ENCODE measurements around the gene LIN52. TPM values are rescaled to one million over a fixed set of nuclear protein-coding genes. Genes with fewer than 3 reads are reported as not detected.

Gene LIN52
- total RNA-seq, 1 experiment from 2014 or later: 11.3 TPM

DNA sequence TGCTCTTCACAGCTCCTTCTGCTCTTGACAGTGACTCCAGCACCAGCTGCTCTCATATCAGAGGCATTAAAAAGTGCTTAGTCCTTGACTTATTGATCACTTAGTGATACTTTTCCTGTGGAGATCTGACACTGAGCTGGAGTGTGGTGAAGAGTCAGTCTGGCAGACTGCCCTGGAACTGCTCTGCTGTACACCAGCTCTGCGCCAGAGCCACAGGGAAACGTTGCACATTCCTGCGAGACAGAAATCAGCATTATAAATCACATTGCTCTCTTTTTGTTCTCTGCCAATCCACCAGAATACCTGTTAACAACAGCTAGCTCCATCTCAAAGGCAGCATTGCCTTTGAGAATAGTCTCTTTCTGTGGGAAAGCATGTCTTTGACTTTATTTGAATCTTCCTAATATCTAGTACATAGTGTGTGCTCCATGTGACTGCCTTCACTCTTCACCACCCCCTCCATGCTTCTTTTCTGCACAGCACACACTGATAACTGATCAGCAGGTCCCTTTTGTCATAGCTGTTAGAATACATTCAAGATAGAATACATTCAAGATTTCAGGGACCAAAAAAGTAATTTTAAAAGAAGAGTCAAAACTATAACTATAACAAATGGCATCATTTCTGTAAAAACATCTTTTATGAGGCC, 106.3 kb downstream of the LIN52 start:
- no peak overlapping the region for H3K27ac Mint-ChIP-seq (ENCODE audit: unreplicated experiment)
- no peak for TF ChIP-seq CTCF (IDR thresholded peaks at IDR 0.05; ENCODE audit: insufficient read depth in 1 of 2, low read depth in 1 of 2, low read length in 1 of 2, severe bottlenecking in 1 of 2, unreplicated experiment in 1 of 2)
- H3K4me3 Mint-ChIP-seq (ENCODE audit: unreplicated experiment): no peak overlapping the region
- no peak for DNase-seq
- H3K9me3 ChIP-seq: no peaks in the 10 kb centered on the region
- H3K36me3 Mint-ChIP-seq (ENCODE audit: insufficient read depth, unreplicated experiment): no peaks in the 10 kb centered on the region
- no TSS peak for BruUV-seq (replicated peaks)
- no peak overlapping the region for H3K4me3 ChIP-seq (ENCODE audit: low read depth, low read length)
- intact Hi-C loops (cut with micrococcal nuclease; ENCODE audit: unreplicated experiment): no loop called here
- no peaks in the 10 kb centered on the region for H3K27me3 Mint-ChIP-seq (ENCODE audit: insufficient read depth, unreplicated experiment)
- no peaks in the 10 kb centered on the region for H3K4me1 Mint-ChIP-seq (ENCODE audit: low read depth, unreplicated experiment)
- no peaks in the 10 kb centered on the region for H3K9me3 Mint-ChIP-seq (ENCODE audit: unreplicated experiment)
- POLR2A ChIA-PET: no interaction called here
- H3K36me3 ChIP-seq (ENCODE audit: control insufficient read depth, insufficient read depth, low read length): no peaks in the 10 kb centered on the region
- H3K4me1 ChIP-seq: no peaks in the 10 kb centered on the region
- CTCF ChIA-PET: no interaction called here
- H3K27me3 ChIP-seq (replicated peaks; ENCODE audit: control insufficient read depth, insufficient read depth, low read length): no peaks in the 10 kb centered on the region

DNA sequence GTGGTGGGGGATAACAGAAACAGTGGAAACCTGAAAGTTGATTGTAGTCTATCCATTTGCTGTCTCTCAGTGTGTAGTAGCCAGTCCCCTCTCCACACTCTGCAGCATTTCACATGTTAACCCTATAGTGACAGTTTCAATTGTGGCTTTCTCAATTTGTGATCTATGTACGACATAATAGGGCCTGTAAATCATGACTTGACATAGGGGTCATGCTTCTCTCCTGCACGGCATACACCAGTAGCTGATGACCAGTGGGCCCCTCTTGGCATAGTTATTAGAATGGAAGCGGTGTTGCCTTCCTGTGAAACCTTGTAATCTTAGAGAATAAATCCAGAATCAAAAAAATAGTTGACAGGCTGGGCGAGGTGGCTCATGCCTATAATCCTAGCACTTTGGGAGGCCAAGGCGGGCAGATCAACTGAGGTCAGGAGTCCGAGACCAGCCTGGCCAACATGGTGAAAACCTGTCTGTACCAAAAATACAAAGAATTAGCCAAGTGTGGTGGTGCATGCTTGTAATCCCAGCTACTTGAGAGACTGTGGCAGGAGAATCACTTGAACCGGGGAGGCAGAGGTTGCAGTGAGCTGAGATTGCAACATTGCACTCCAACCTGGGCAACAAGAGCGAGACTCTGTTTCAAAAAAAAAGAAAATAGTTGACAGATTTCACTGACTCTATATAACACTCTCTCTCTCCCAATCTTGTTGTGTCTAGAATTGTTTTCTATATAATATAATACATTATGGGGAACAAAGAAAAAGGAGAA, 109.9 kb downstream of the LIN52 start:
- Mint-ChIP-seq H3K4me3 (ENCODE audit: unreplicated experiment) (no peak overlapping the region), H3K4me1 (ENCODE audit: low read depth, unreplicated experiment) (no peaks in the 10 kb centered on the region), H3K27me3 (ENCODE audit: insufficient read depth, unreplicated experiment) (no peaks in the 10 kb centered on the region), H3K9me3 (ENCODE audit: unreplicated experiment) (no peaks in the 10 kb centered on the region), H3K36me3 (ENCODE audit: insufficient read depth, unreplicated experiment) (no peaks in the 10 kb centered on the region), H3K27ac (ENCODE audit: unreplicated experiment) (no peak overlapping the region)
- no peak for DNase-seq
- Histone ChIP-seq H3K4me1 (no peaks in the 10 kb centered on the region), H3K36me3 (ENCODE audit: control insufficient read depth, insufficient read depth, low read length) (no peaks in the 10 kb centered on the region), H3K9me3 (no peaks in the 10 kb centered on the region), H3K27me3 (replicated peaks; ENCODE audit: control insufficient read depth, insufficient read depth, low read length) (no peaks in the 10 kb centered on the region), H3K4me3 (ENCODE audit: low read depth, low read length) (no peak overlapping the region)
- ChIA-PET CTCF (no interaction called here), POLR2A (no interaction called here)
- BruUV-seq (replicated peaks): no TSS peak
- TF ChIP-seq CTCF (IDR thresholded peaks at IDR 0.05; ENCODE audit: insufficient read depth in 1 of 2, low read depth in 1 of 2, low read length in 1 of 2, severe bottlenecking in 1 of 2, unreplicated experiment in 1 of 2): no peak
- intact Hi-C loops (cut with micrococcal nuclease; ENCODE audit: unreplicated experiment): no loop called here

- no TSS peak for BruUV-seq (replicated peaks)
- TF ChIP-seq CTCF (IDR thresholded peaks at IDR 0.05; ENCODE audit: insufficient read depth in 1 of 2, low read depth in 1 of 2, low read length in 1 of 2, severe bottlenecking in 1 of 2, unreplicated experiment in 1 of 2): no peak
- Histone ChIP-seq H3K36me3 (ENCODE audit: control insufficient read depth, insufficient read depth, low read length) (no peaks in the 10 kb centered on the region), H3K9me3 (no peaks in the 10 kb centered on the region), H3K4me3 (ENCODE audit: low read depth, low read length) (no peak overlapping the region), H3K27me3 (replicated peaks; ENCODE audit: control insufficient read depth, insufficient read depth, low read length) (no peaks in the 10 kb centered on the region), H3K4me1 (no peaks in the 10 kb centered on the region)
- intact Hi-C loops (cut with micrococcal nuclease; ENCODE audit: unreplicated experiment): no loop called here
- no peaks in the 10 kb centered on the region for H3K4me1 Mint-ChIP-seq (ENCODE audit: low read depth, unreplicated experiment)
- ChIA-PET POLR2A (no interaction called here), CTCF (no interaction called here)
- no peak overlapping the region for H3K4me3 Mint-ChIP-seq (ENCODE audit: unreplicated experiment)
- H3K9me3 Mint-ChIP-seq (ENCODE audit: unreplicated experiment): no peaks in the 10 kb centered on the region
- H3K27ac Mint-ChIP-seq (ENCODE audit: unreplicated experiment): no peak overlapping the region
- no peaks in the 10 kb centered on the region for H3K27me3 Mint-ChIP-seq (ENCODE audit: insufficient read depth, unreplicated experiment)
- DNase-seq: no peak
- no peaks in the 10 kb centered on the region for H3K36me3 Mint-ChIP-seq (ENCODE audit: insufficient read depth, unreplicated experiment)
These were observed 110.9 kb downstream of the LIN52 start for GRCh38 chr14:74195623-74196022.
